Heart left ventricle (tissue), 16 donors: ENCODE measurements around the gene TBL1X. TPM values are rescaled to one million over a fixed set of nuclear protein-coding genes. Genes with fewer than 3 reads are reported as not detected.
"Not testable (repeated sequence)": the region's sequence is repeated elsewhere in the genome, so short reads cannot be mapped to it uniquely, and the experiment has no call there.

Source experiments
- ATAC-seq, 4 donors: fragments of 200-7000 bp; cut with Tn5 transposase; one replicate each; pipeline ENCODE4 v1.9.1; 2020 to 2022; ENCODE audit warnings: moderate library complexity in 4 of 4, mild to moderate bottlenecking in 3 of 4, moderate number of reproducible peaks in 1 of 4
- DNase-seq, 5 donors: peaks; one replicate each; pipeline ENCODE4 v3.0.0-alpha.2; 2020
- H3K27ac ChIP-seq, 12 donors: fragments of 200-600 bp; sonication (generic) in 4 of 12; one replicate each; pipeline versions ENCODE4 v1.5.0 to v1.8.0; 2016 to 2022; ENCODE audit warnings: mild to moderate bottlenecking in 2 of 12
- H3K27me3 ChIP-seq, 9 donors: fragments of 200-600 bp; sonication (generic) in 2 of 9; one replicate each; pipeline versions ENCODE4 v1.5.1 to v1.8.0; 2016 to 2022; ENCODE audit warnings: mild to moderate bottlenecking in 3 of 9
- H3K36me3 ChIP-seq, 9 donors: fragments of 200-600 bp; sonication (generic) in 2 of 9; one replicate each; pipeline versions ENCODE4 v1.5.0 to v1.8.0; 2018 to 2022; ENCODE audit warnings: mild to moderate bottlenecking in 2 of 9
- H3K4me1 ChIP-seq, 12 donors: fragments of 200-600 bp; sonication (generic) in 4 of 12; one replicate each; pipeline versions ENCODE4 v1.5.0 to v1.8.0; 2016 to 2022; ENCODE audit warnings: mild to moderate bottlenecking in 3 of 12
- H3K4me3 ChIP-seq, 12 donors: fragments of 200-600 bp; sonication (generic) in 4 of 12; one replicate each; pipeline versions ENCODE4 v1.5.0 to v1.8.0; 2017 to 2022; ENCODE audit warnings: mild to moderate bottlenecking in 9 of 12, moderate library complexity in 4 of 12
- H3K9me3 ChIP-seq, 12 donors: fragments of 200-600 bp; sonication (generic) in 4 of 12; one replicate each; pipeline versions ENCODE4 v1.5.0 to v1.8.0; 2016 to 2022; ENCODE audit warnings: mild to moderate bottlenecking in 1 of 12
- POLR2A ChIP-seq, 2 donors: fragments of 450-650 bp; IDR thresholded peaks; one replicate each; pipeline ENCODE4 v1.6.1; 2017; ENCODE audit warnings: antibody characterized with exemption in 2 of 2, mild to moderate bottlenecking in 2 of 2, moderate library complexity in 2 of 2
- WGBS, 4 donors: extraction: QIAGEN DNeasy Blood & Tissue Kit in 2 of 4; methylation state at CpG; one replicate each; pipeline versions ENCODE4 v1.1.5 to v1.1.7; 2013 to 2018; 5-methylcytosine and 5-hydroxymethylcytosine counted together
- intact Hi-C, 10 donors: fragments of 100-400 bp; cut with DNase I; formaldehyde crosslinking; loops; one replicate each; pipeline versions ENCODE4 v1.11.1 to v1.14.2; 2022
- polyA plus RNA-seq, 2 donors: library from polyadenylated mRNA; stranded (reverse); fragments of 200-250 nt; gene quantifications; one replicate each; pipeline ENCODE4 v1.2.3, GENCODE V29; 2013
- total RNA-seq, 9 donors: library from RNA; depleted of rRNA in 2 of 9; stranded (reverse); fragments of >200 nt in 2 of 9; fragmentation: NEBNext Ultra II Directional in 3 of 9; extraction: Animal tissue kit (Norgen Biotek cat#: 25700) in 3 of 9; gene quantifications; one replicate each; pipeline versions ENCODE4 v1.1.0 to v1.2.4, GENCODE V29; 2016 to 2023
- TF ChIP-seq, protein P1 (sequence below), 12 donors: fragments of 200-600 bp; sonication (generic) in 4 of 12; IDR thresholded peaks; one replicate each; pipeline versions ENCODE4 v1.5.0 to v1.8.0; 2018 to 2022; ENCODE audit warnings: antibody characterized with exemption in 12 of 12, mild to moderate bottlenecking in 5 of 12
- donor health status: ischemic (EF 13 %, LVEDD 7.1; RV severe dilation, severe dysfunction).
- donor health status: healthy with polysubstance abuse.
- donor health status: DM: no; HTN: yes; CAD: no.
- donor health status: DM: no; HTN: no; CAD: no.
- donor health status: ischemic (EF 25% LVEDD 6.9; RV normal size, moderate dysfunction).
- donor health status: ischemic (EF 25% LVEDD 5.7; RV mildly dilated, moderate dysfunction).
- donor health status: healthy.
- donor health status: DM: yes; HTN: yes; CAD: no.
- donor health status: ischemic (EF 35%, LVEDD 5.7; RV mildly dilated, moderate dysfunction).
- donor health status: nonischemic (EF 11% LVEDD 7.7; RV severe dilation, severe dysfunction).
- donor health status: DM: yes; HTN: yes; CAD: no.
- donor health status: PGD.
- donor health status: ischemic (EF 29% LVEDD 5.4; RV normal size, mild dysfunction).
- donor health status: nonischemic (EF 23%, LVEDD 6.1; RV moderate dilation, normal function).

TBL1X gene
- total and polyA plus RNA-seq, 11 donors: 2.4 to 30.7 (median 9.7) TPM

DNA sequence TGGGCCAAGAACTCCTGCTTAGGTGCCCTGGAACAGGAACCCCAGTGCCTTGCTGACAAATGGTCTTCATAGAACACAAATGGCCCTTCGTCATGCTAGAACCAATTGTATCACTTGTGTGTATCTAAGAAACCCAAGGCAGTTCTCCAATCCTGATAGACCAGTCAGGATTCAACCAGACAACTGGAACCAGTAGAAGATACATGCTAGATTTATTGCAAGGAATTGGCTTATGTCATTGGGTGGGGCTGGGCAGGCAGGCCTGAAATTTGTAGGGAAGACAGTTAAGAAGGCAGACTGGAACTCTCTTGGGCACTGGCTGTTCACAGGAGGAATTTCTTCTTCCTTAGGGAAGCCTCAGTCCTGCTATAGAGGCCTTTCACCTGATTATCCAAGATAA is 17.0 kb upstream of the TBL1X start:
- Histone ChIP-seq H3K9me3 (no peaks in the 10 kb centered on the region), H3K36me3 (no peaks in the 10 kb centered on the region), H3K4me3 (no peak overlapping the region), H3K27ac (no peak overlapping the region), H3K27me3 (peaks cover 0 to 2% (median 0%) of the 10 kb centered on the region in 9 donors), H3K4me1 (no peaks in the 10 kb centered on the region)
- 55 to 92% (median 82%) methylated on average over 1 of the region's 1 CpG for WGBS, 4 donors
- no peak for DNase-seq
- ATAC-seq: no peak
- TF ChIP-seq, protein P1, sequence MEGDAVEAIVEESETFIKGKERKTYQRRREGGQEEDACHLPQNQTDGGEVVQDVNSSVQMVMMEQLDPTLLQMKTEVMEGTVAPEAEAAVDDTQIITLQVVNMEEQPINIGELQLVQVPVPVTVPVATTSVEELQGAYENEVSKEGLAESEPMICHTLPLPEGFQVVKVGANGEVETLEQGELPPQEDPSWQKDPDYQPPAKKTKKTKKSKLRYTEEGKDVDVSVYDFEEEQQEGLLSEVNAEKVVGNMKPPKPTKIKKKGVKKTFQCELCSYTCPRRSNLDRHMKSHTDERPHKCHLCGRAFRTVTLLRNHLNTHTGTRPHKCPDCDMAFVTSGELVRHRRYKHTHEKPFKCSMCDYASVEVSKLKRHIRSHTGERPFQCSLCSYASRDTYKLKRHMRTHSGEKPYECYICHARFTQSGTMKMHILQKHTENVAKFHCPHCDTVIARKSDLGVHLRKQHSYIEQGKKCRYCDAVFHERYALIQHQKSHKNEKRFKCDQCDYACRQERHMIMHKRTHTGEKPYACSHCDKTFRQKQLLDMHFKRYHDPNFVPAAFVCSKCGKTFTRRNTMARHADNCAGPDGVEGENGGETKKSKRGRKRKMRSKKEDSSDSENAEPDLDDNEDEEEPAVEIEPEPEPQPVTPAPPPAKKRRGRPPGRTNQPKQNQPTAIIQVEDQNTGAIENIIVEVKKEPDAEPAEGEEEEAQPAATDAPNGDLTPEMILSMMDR (IDR thresholded peaks at IDR 0.05): no peak
- TF ChIP-seq POLR2A (IDR thresholded peaks at IDR 0.05): no peak
- intact Hi-C loops: no loop called here

DNA sequence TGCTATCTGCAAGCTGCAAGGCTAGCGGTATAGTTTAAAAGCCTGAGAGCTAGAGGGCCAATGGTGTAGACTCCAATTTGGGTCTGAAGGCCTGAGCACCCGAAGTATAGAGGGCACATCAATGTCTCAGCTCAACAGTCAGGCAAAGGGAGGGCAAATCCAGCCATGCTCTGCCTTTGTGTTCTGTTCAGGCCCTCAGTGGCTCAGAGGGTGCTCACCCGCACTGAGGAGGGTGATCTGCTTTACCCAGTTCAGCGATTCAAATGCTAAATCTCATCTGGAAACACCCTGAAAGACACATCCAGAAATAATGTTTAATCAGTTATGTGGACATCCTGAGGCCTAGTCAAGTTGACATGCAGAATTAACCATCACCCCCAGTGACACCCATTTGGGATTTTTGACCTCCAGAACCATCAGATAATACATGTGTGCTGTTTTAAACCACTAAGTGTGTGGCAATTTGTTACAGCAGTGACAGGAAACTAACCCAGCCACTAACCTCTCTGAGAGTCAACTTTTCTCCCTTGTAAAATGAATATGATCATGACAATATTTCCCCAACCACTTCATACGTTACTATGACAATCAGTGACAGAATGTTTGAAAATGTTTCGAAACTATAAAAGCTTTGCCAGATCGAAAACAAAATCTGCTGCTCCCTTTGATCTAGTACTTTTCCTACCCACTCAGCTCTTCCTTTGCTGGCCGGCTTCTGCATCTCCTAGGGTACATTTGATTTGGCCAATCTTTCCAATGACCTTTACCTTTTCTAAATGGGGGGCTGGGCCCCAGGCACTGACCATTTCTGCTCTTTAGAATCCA is 8.4 kb upstream of the TBL1X start:
- Histone ChIP-seq H3K4me3 (no peak overlapping the region), H3K27ac (peak overlapping the region in 1 of 12 donors; percentile 27), H3K27me3 (no peaks in the 10 kb centered on the region), H3K4me1 (peaks cover 0 to 7% (median 0%) of the 10 kb centered on the region in 12 donors), H3K36me3 (no peaks in the 10 kb centered on the region), H3K9me3 (no peaks in the 10 kb centered on the region)
- 80 to 90% (median 85%) methylated on average over 8 of the region's 8 CpGs for WGBS, 4 donors
- ATAC-seq (no peak), DNase-seq (no peak)
- intact Hi-C loops: no loop called here
- TF ChIP-seq, protein P1 (IDR thresholded peaks at IDR 0.05): no peak
- TF ChIP-seq POLR2A (IDR thresholded peaks at IDR 0.05): no peak

DNA sequence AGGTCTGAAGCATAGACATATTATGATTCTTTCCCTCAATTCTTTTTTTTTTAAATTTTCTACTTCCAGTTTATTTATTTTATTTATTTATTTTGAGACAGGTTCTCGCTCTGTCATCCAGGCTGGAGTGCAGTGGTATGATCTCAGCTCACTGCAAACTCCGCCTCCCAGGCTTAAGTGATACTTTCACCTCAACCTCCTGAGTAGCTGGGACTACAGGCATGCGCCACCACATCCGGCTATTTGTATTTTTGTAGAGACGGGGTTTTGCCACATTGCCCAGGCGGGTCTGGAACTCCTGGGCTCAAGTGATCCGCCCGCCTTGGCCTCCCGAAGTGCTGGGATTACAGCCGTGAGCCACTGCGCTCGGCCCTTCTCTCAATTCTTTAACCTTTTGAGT is 6.8 kb upstream of the TBL1X start:
- WGBS, 4 donors: 88 to 95% (median 91%) methylated on average over 12 of the region's 12 CpGs
- intact Hi-C loops, ATAC-seq: not testable (repeated sequence)

DNA sequence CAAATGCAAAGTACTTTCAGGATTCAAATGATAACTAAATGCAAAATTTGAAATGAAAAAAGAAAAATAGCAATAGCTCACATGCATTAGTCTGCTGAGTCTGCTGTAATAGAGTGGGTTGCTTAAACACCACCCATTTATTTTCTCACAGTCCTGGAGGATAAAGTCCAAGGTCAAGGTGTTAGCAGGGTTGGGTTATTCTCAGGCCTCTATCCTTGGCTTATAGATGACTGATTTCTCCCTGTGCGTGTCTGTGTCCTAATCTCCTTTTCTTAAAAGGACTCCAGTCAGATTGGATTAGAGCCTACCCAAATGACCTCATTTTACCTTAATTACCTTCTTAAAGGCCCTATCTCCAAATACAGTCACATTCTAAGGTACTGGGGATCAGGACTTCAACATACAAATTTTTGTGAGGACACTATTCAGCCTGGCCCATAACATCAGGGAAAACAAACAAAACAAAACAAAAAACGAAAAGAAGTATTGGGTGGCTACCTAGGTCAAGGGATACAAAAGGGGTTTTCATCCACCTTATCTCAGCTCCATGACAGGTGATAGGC is 6.3 kb upstream of the TBL1X start:
- no peaks in the 10 kb centered on the region for H3K36me3 ChIP-seq
- TF ChIP-seq POLR2A (IDR thresholded peaks at IDR 0.05): no peak
- TF ChIP-seq, protein P1 (IDR thresholded peaks at IDR 0.05): no peak
- WGBS, 4 donors: 43 to 51% (median 46%) methylated on average over 2 of the region's 2 CpGs
- ATAC-seq: no peak
- no peak overlapping the region for H3K27ac ChIP-seq
- peaks cover 0 to 22% (median 2%) of the 10 kb centered on the region in 12 donors for H3K4me1 ChIP-seq
- intact Hi-C loops: no loop called here
- peaks cover 0 to 11% (median 0%) of the 10 kb centered on the region in 9 donors for H3K27me3 ChIP-seq
- no peaks in the 10 kb centered on the region for H3K9me3 ChIP-seq
- no peak overlapping the region for H3K4me3 ChIP-seq
- DNase-seq: no peak

More for the DNA sequence above, 6.8 kb upstream of the TBL1X start:
- not testable (repeated sequence) for H3K27me3 ChIP-seq, H3K27ac ChIP-seq, DNase-seq, H3K36me3 ChIP-seq, H3K9me3 ChIP-seq, H3K4me3 ChIP-seq
- H3K4me1 ChIP-seq: peaks cover 0 to 16% (median 0%) of the 10 kb centered on the region in 12 donors
